Stimulated activated CD4-positive, alpha-beta T cell treated with anti-CD3 and anti-CD28 coated beads, Interleukin-15, amount 100 ng/mL, for 24 hours (primary cell): ENCODE results near the gene SNU13.
"Not testable (repeated sequence)": the region's sequence is repeated elsewhere in the genome, so short reads cannot be mapped to it uniquely, and the experiment has no call there.

ENCODE experiments used
- DNase-seq: peaks from one replicate; pipeline ENCODE4 v3.0.0-alpha.2; 2020

The SNU13 gene

DNA sequence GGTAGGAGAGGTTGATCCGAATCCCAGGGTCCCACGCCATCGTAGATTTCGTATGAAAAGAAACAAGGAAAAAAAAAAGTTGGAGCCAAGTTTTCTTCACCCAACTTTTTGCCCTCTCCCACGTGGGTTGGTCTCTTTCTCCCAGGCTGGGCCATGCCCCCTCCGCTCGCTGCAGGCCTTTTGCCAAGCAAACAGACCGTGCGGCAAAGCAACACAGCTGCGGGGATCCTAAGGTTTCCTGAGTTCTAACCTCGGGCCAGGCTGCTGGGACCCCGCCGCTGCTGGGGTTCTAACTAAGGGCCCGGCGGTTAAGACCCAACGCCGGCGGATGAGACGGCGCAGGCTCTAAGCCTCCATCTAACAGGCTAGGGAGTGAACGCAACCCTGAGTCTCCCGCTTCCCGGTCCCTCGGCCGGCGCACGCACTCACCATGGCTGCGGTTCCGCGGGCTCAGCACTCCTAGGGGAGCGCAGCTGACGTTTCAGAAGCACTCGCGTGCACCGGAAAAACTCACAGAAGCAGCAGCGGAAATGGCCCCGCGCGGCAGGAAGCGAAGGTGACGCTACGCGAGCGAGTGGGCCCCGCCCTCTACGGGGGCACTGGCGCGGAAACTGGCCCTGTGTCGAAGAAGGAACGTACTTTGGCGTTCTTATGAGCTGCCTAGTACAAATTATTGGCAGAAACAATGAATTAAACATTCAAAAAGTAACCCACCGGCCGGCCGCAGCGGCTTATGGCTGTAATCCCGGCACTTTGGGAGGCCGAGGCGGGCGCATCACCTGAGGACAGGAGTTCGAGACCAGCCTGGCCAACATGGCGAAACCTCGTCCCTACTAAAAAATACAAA is at the start of gene SNU13:
Gene SNU13 (minus strand): TSS at position 503 of the 847 bp plus-strand sequence. CDS start 71 bp downstream, at position 432.
- DNase-seq: peak; percentile 96

DNA sequence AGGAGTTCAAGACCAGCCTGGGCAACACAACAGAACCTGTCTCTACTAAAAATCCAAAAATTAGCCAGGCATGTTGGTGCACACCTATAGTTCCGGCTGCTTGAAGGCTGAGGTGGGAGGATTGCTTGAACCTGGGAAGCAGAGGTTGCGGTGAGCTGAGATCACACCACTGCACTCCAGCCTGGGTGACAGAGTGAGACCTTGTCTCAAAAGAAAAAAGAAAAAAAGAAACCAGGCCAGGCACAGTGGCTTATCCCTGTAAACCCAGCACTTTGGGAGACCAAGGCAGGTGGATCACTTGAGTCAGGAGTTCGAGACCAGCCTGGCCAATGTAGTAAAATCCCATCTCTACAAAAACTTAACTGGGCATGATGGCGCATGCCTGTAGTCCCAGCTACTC is 44.6 kb upstream of the SNU13 start:
- DNase-seq: not testable (repeated sequence)

DNA sequence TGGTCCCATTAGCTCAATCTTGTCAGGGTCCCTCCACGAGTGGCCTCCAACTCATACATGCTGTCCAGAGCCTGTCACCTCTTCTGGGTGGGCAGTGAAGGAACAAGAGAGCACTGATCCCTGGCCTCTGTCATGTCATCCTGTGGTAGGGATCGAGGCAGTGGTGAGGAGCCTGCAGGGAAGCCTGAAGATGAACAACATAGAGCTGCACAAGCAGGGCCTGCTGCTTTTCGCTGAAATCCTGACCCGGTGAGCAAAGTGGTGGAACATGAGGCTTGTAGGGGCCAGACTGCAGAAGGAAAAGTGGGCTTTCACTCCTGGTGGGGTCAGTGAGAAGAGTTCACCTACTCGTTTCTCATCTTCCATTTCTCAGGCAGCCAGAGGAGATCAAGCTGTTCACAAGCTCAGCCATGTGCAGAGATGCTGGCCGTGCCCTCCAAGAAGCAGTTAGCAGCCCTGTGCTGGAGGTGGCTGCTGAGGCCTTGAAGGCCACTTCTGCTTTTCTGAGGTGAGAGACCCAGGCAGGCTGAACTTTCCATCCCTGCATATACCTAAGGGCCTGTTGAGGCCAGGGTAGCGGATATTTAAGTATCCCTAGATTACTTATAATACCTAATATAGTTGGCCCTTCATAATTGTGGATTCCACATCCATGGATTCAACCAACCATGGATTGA is 43.6 kb upstream of the SNU13 start:
- no peak for DNase-seq

DNA sequence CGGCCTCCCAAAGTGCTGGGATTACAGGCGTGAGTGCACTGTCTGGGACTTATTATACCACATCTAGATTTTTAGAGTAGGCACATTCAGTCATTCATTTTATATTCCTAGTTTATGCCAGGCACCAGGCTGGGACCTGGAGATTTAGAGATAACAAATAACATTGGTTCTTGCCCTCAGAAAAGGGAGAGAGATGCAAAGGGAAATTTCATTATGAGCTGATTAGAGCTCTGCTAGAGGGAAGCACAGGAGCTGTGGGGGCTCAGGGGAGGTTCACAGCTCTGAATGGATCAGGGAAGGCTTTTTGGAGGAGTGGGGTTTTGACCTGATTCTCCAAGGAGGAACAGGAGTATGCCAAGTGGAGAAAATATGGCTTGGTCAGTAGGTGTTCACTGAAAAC is 42.9 kb upstream of the SNU13 start:
- no peak for DNase-seq

DNA sequence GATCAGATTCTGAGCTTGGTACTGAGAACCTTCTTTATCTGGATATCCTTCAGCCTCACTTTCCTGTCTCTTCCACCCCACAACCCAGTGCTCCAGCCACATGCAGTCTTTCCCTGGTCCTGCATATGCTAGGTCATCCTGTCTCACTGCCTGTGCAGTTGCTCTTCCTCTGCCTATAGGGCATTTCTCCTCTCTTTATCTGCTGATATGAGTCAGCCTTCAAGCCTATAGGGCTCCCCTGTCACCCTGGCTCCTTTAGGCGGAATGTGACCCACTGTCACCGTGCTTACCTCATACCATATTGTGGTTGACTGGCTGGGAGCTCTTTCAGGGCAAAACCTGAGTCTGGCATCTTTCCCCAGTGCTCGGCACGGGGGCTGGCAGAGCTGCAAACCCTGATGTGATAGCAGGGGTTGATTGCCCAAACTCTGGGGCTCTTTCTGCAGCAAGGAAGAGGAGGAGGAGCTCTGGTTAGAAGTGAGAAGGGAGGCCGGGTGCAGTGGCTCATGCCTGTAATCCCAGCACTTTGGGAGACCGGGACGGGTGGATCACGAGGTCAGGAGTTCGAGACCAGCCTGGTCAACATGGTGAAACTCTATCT is 36.9 kb upstream of the SNU13 start:
- no peak for DNase-seq

DNA sequence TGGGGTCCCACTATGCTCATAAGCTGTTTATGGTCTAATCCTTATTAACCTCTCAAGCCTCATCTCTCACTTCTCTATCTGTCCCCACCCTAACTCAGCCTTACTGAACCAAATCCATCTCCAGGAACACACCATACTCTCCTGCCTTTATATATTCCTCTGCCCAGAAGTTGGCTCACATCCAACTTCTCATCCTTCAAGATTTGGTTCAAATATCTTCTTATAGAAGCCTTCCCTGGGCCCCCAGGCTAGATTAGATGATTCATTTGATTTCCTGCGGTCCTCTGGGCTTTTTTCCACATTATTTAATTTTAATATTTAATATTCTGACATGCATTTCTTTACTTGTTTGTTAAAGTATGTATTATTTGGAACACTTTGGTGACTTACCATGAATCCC is 33.8 kb upstream of the SNU13 start:
- no peak for DNase-seq

DNA sequence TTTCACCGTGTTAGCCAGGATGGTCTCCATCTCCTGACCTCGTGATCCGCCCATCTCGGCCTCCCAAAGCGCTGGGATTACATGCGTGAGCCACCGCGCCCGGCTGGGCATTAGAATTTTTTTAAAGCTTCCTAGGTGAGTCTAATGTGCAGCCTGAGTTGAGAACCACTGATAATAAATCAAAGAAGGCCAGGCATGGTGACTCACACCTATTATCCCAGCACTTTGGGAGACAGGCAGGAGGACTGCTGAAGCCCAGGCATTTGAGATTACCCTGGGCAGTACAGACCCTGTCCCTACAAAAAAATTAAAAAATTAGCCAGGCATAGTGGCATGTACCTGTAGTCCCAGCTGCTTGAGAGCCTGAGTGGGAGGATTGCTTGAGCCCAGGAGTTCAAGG is 24.3 kb upstream of the SNU13 start:
- no peak for DNase-seq

DNA sequence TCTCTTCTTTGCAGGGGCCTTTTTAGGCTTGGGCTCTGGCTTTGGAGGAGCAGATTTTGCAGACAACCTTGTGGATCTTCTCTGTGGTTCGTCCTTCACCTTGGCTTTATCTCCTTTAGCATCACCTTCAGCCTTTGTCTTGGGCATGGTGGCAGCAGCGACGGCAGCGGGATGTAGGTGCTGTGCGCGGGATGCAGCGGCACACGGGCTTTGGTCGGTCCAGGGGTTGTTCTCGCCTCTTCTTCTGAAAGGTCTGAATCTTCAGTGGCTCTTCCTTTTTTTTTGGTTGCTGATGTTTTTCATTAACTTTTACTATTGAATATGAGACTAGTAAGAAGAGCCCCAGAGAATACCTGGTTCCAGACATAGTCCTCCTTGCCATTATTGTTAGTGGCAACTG is 20.7 kb upstream of the SNU13 start:
- DNase-seq: no peak

DNA sequence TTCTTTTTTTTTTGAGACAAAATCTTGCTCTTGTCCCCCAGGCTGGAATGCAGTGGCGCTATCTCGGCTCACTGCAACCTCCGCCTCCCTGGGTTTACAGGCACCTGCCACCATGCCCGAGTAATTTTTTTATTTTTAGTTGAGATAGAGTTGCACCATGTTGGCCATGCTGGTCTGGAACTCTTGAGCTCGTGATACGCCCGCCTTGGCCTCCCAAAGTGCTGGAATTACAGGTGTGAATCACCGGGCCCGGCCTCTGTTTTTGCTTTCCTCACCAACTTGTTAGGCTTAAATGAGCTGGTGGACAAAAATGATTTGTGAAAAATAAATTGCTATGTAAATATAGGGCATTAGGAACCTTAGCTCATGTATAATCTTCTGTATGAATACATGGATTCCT is 14.1 kb upstream of the SNU13 start:
- DNase-seq: no peak

DNA sequence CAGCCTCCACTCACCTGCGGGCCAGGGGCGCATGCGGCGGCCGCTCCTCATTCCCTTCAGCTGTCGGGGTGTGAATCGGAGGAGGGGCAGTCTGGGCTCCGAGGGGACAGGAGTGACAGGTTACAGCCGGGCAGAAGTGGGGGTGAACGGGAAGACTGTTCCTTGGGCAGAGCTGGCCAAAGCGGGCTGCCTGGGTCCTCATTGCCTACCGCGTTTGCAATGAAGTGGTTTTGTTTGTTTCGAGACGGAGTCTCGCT is 11.4 kb upstream of the SNU13 start:
- no peak for DNase-seq

DNA sequence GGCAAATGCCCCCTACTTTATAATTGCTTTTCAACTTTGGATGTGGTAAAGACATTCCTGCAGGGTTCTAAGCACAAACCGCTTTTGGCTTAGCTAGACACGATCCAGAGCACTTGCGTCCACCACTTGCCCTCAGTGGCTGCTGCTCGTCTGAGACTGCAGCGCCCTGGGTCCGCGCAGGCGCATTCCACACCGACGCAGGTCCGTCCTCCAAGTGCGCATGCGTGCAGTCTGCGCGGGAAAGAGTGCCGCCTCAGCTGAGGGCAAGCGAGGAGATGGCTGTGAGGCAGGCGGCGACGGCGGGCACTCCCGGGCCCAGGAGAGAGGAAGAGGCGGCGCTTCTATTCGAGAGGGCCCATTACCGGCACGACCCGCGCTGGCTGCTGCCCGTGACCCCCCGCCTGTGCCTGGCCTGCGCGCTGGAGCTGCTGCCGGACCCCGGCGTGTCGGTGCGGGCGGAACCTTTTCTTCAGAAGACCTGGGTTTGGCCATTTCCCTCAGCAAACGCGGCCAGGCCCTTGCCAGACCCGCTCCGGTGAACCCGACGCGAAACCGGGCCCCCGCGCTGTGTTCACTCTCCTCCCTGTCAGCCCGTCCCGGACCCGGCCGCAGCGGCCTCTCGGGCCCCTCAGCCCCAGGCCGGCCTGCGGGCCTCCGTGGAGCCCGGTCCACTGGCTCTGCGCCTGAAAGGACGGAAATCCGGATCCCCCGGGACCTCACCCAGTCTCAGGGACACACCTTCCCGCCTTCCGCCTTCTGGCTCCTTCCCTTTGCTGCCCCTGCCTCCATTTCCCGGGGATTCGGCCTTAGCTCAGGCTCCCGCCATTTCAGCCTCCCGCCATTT is 10.8 kb upstream of the SNU13 start, which contains the start of gene MEI1:
Gene MEI1 (plus strand): TSS at position 240 of the 844 bp plus-strand sequence. CDS start 36 bp downstream, at position 276.
- peak; percentile 94 for DNase-seq

DNA sequence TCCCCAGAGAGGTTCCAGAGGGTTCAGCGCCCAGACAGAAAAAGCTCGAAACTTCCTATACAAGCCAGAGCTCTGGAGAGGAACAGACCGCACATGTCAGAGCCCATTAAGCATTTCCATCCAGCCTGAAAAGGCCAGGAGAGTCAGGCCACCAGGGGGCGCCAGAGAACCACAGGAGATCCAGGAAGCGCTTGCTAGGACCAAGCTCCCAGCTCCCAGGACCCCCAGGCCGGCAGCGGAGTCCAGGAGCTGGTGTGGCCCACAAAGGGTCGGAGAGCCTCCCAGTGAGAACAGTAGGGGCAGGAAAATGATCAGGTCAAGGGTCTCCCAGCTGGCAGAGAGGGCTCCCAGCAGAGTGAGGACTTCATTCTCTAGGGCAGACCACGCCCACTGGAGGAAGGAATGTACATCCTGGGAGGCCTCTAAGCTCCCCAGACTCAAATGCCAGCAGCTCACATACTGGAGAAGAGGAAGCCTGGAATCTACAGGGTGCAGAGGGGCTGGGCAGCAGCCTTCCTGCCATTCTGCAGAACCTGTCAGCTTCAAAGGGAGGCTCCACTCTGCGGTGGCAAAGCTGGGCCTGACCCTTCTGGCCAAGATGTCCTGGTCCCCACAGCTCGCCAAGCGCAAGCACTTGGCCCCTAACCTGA is 8.6 kb upstream of the SNU13 start:
- peak; percentile 96 for DNase-seq

DNA sequence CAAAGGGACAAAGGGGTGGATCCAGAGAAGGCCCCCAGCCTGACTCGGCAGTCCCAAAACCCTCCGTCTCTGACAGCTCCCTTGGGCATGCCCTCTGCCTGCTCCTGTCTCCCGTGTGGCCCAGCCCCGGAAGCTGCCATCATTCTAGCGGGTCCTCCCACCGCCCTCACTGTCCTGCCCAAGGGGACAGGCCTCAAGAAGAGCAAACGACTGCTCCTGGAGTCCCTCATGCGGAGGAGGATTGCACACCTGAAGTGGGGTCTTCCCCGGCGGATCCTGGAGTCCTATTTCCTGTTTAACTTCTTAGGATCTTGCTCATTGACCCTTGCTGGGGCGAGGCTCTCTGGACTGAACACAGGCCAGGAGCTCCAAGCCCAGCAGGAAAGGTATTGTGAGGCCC is 8.0 kb upstream of the SNU13 start:
- no peak for DNase-seq

DNA sequence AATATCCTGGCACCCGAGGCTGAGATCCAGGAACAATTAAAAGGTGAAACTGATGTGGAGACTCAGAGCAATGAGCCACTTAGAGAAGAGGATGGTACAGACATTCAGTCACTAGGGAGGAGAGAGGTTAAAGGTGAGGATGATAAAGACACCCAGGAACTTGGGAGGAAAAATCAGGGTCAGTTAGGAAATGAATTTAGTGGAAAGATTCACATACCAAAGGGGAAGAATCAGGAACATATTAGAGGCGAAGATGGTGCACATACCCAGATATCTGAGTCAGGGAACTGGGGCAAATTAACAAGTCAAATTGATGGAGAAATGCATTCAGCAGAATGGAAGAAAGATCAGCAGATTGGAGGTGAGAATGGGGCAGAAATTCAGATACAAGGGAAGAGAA is 6.5 kb upstream of the SNU13 start:
- no peak for DNase-seq

DNA sequence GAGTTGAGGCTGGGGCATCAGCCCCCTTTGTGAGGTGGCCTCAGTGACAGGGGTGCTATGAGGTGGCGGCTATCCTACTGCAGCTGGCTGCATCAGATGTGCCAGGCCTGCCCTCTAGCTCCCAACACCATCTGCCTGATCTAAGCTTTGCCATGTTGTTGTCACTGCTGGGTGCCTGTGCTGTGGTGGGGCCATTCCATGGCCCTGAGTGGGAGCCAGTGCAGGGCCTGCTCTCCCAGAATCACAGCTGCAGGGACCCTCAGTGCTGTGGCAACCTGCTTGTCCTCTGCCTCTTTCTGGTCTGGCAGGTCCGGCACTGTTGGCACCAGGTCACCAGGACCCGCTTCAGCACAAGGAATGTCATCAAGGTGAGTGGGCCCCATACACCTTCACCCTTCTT is 1.8 kb upstream of the SNU13 start:
- no peak for DNase-seq

DNA sequence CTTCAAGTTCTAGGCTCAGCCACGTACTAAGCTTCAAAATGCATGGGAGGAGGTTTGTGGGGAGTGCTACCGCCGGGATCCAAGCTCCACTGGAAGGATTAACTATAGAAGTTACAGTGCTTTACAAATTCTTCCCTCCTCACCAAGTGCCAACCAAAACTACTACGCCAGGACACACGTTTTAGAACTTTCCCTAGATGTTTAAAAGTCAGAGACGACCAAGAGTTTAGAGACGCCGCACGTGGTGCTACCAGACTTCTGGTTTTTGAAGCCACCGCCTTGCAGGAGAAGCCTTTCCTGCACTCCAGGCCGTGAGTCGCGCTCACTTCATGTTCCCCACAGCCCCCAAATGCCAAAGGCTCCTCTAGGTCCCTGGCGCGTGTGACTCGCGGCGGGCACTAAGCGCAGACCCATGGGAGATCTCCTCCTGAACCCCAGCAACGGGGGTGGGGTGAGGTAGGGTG is 734 bp downstream of the SNU13 start:
- DNase-seq: peak; percentile 41

DNA sequence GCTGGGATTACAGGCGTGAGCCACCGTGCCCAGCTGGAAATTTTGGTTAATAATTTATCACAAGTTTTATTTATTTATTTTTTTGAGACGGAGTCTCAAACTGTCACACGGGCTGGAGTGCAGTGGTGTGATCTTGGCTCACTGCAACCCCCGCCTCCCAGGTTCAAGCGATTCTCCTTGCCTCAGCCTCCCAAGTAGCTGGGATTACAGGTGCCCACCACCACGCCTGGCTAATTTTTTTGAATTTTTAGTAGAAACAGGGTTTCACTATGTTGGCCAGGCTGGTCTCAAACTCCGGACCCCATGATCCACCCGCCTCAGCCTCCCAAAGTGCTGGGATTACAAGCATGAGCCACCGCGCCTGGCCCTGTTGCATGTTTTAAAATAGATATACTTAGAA is 1.8 kb downstream of the SNU13 start:
- DNase-seq: not testable (repeated sequence)

DNA sequence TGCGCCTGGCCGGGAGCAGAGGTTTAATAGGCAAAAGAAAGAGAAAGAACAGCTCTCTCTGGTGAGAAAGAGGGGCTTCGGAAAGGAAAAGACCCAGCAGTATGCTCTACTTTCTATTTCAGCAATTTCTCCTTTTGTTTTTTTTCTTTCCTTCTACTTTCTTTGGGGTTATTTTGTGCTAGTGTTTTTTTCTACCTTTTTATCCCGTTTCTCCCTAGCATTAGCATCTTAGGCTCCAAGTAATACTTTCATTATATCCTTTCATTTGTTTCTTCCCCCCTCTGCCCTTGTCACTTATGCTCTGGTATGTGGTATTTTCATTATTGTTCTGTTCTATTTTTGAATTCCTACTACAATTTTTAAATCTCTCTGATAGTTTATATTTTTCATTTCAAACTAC is 4.5 kb downstream of the SNU13 start:
- no peak for DNase-seq

DNA sequence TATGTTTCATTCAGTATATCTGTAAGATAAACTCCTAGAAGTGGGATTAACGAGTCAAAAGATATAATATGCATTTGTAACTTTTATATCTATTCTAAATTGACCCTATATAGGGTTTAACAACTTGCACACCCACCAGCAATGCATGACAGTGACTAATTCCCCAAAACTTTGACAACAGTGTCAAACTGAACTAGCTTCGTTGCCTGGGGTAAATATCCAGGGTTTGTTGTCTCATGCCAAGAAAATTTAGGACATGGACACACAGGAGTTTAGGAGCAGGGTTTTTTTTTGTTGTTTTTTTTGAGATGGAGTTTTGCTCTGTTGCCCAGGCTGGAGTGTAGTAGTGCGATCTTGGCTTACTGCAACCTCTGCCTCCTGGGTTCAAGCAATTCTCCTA is 5.1 kb downstream of the SNU13 start:
- no peak for DNase-seq

DNA sequence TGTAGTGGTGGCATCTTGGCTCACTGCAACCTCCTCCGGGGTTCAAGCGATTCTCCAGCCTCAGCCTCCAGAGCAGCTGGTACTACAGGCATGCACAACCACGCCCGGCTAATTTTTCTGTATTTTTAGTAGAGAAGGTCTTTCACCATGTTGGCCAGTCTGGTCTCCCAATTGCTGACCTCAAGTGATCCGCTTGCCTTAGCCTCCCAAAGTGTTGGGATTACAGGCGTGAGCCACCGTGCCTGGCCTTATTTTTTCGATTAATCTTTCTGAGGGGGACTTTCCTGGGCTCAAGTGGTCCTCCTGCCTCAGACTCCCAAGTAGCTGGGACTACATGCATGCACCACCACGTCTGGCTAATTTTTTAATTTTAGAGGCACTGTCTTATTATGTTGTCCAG is 5.6 kb downstream of the SNU13 start:
- DNase-seq: no peak

DNA sequence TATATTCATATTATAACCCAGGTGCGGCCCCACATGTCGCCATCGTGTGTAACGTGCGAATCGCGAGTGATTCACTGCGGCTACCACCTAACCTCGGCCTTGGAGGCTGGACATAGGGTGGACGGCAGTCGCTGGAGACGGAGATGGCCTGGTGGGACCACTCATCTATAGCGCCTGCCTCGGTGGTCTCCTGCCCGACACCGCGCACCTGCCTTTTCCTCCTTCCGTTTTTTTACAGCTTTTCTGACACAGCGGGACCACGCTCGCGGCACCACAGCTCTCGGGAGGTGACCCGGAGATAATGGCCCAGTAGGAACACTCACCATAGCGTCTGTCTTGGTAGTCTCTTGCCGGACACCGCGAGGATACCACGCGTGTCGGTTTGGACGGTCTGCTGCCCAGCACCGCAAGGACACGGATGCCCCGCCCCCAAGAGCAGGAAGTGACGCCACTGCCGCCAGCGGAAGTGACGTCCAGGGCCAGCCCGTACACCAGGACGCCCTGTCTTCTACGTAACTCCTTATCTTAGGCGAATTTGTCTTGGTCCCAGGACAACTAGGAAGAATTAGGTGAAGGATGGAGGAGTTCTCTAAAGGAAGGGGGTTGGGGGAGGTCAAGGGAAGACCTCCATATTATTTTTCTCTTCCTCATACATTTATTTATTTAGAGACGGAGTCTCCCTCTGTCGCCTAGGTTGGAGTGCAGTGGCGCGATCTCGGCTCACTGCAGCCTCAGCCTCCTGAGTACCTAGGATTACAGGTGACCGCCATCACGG is 6.4 kb downstream of the SNU13 start:
- DNase-seq: peak; percentile 86

DNA sequence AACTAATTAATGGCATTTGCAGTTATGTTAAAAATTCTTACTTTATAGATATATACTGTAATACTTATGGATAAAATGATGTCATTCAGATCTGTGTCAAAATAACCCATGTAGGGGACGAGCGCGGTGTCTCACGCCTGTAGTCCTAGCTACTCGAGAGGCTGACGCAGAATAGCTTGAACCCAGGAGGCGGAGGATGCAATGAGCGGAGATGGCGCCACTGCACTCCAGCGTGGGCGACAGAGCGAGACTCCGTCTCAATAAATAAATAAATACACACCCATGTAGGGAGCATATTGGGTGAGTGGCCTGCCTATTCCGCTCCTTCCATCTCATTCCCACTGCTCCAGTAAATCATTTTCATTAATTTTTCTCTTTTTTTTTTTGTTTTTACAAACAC is 7.1 kb downstream of the SNU13 start:
- no peak for DNase-seq
